ENCODE data around the gene NAXD.

DNA sequence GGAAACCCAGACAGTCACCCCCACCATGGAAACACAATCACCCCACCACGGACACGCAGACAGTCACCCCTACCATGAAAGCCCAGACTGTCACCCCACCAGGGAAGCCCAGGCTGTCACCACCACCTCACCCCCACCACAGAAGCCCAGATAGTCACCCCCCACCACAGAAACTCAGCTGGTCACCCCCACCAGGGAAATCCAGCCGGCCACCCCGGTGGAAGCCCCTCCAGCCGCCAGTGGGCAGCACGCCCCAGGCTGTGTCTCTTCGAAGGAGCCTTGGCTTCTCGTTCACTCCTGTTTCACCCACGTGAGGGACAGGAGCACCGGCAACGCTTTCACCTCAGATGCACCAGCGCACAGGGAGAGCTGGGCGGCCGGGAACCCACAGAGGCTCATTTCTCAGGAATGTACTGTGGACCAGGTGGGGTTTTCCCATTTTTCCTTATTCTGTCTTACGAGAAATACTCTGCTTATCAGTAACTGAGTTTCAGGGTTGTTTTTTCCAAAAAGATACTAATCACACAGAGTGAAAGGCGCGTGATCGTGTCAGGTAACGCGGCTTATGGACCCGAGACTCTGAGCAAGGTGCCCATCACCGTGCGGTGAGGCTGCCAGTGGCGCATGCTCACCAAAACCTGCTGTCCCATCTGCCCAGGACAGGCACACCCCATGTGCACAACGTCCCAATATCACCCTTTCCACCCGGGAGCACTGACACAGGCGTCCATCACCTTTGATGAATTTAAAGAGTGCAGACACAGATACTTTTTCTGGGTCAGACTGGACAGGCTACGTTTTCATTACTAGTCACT, 62.6 kb downstream of the NAXD start:
- TF ChIP-seq, protein P1, sequence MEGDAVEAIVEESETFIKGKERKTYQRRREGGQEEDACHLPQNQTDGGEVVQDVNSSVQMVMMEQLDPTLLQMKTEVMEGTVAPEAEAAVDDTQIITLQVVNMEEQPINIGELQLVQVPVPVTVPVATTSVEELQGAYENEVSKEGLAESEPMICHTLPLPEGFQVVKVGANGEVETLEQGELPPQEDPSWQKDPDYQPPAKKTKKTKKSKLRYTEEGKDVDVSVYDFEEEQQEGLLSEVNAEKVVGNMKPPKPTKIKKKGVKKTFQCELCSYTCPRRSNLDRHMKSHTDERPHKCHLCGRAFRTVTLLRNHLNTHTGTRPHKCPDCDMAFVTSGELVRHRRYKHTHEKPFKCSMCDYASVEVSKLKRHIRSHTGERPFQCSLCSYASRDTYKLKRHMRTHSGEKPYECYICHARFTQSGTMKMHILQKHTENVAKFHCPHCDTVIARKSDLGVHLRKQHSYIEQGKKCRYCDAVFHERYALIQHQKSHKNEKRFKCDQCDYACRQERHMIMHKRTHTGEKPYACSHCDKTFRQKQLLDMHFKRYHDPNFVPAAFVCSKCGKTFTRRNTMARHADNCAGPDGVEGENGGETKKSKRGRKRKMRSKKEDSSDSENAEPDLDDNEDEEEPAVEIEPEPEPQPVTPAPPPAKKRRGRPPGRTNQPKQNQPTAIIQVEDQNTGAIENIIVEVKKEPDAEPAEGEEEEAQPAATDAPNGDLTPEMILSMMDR (IDR thresholded peaks at IDR 0.05), result no peak
- TF ChIP-seq POLR2A (IDR thresholded peaks at IDR 0.05), result no peak
- no peak for TF ChIP-seq EP300 (IDR thresholded peaks at IDR 0.05)
- no peak for TF ChIP-seq POLR2AphosphoS5 (IDR thresholded peaks at IDR 0.05)

Data from gastroesophageal sphincter (tissue), 3 donors.